OCI-LY7 (cell line): Measurements from ENCODE around the gene CTDNEP1. TPM values are rescaled to one million over a fixed set of nuclear protein-coding genes. Genes with fewer than 3 reads are reported as not detected.

Experiments used
- BruUV-seq: library from RNA; stranded (reverse); fragments of 400-500 nt; replicated peaks from 2 replicates; lab custom pipeline; 2021; lab: Mats Ljungman, UMichigan
- CTCF ChIA-PET: fragments of 300-600 bp; sonication (Branson Sonifier 250); formaldehyde crosslinking; loops from one replicate; lab custom pipeline; 2022; ENCODE audit warnings: antibody characterized with exemption; ENCODE audit not compliant: unreplicated experiment; lab: Charles Lee
- POLR2A ChIA-PET: fragments of 300-600 bp; sonication (Branson Sonifier 250); formaldehyde crosslinking; loops from one replicate; lab custom pipeline; 2022; ENCODE audit warnings: antibody characterized with exemption; lab: Charles Lee
- DNase-seq: peaks from one replicate; pipeline ENCODE4 v3.0.0-alpha.2; 2015; ENCODE audit warnings: low spot score
- H2AFZ ChIP-seq: fragments of 200-600 bp; sonication (generic), shearing (Covaris generic); 2 replicates; pipeline ENCODE4 v1.6.1; 2014; ENCODE audit warnings: mild to moderate bottlenecking, antibody characterized with exemption, low read length, moderate library complexity
- H3K27ac ChIP-seq: fragments of 200-600 bp; sonication (generic); 2 replicates; pipeline ENCODE4 v1.5.1; 2014; ENCODE audit warnings: mixed run types, low read depth, mild to moderate bottlenecking, moderate library complexity, low read length, inconsistent platforms; ENCODE audit not compliant: poor library complexity, severe bottlenecking
- H3K36me3 ChIP-seq: fragments of 200-600 bp; sonication (generic); 2 replicates; pipeline ENCODE4 v1.6.1; 2014; ENCODE audit warnings: mild to moderate bottlenecking, antibody characterized with exemption, low read length, moderate library complexity, mixed read lengths; ENCODE audit not compliant: insufficient read depth
- H3K4me1 ChIP-seq: fragments of 200-600 bp; sonication (generic); 2 replicates; pipeline ENCODE4 v1.5.1; 2014; ENCODE audit warnings: mild to moderate bottlenecking, low read length; ENCODE audit not compliant: insufficient read depth, poor library complexity, severe bottlenecking
- H3K4me2 ChIP-seq: fragments of 200-600 bp; sonication (generic); 2 replicates; pipeline ENCODE4 v1.6.1; 2014; ENCODE audit warnings: mild to moderate bottlenecking, low read length
- H3K4me3 ChIP-seq: fragments of 200-600 bp; sonication (generic); 2 replicates; pipeline ENCODE4 v1.5.1; 2014; ENCODE audit warnings: mild to moderate bottlenecking, low read depth, low read length; ENCODE audit not compliant: poor library complexity, severe bottlenecking
- H3K79me2 ChIP-seq: fragments of 200-600 bp; sonication (generic); 2 replicates; pipeline ENCODE4 v1.6.1; 2016; ENCODE audit warnings: low read depth, mild to moderate bottlenecking, low read length, moderate library complexity, mixed read lengths; ENCODE audit not compliant: insufficient read depth
- H3K9me2 ChIP-seq: fragments of 200-600 bp; sonication (generic); 2 replicates; pipeline ENCODE4 v1.6.1; 2016; ENCODE audit warnings: mild to moderate bottlenecking, low read length, mixed read lengths; ENCODE audit not compliant: insufficient read depth
- H3K9me3 ChIP-seq: fragments of 200-600 bp; sonication (generic); 2 replicates; pipeline ENCODE4 v1.6.1; 2014; ENCODE audit warnings: mild to moderate bottlenecking, mixed run types, low read length, mixed read lengths
- H4K20me1 ChIP-seq: fragments of 200-600 bp; sonication (generic); 2 replicates; pipeline ENCODE4 v1.6.1; 2014; ENCODE audit warnings: mild to moderate bottlenecking, antibody characterized with exemption, low read length, moderate library complexity, mixed read lengths; ENCODE audit not compliant: insufficient read depth
- EZH2phosphoT487 ChIP-seq: fragments of 200-600 bp; sonication (generic); IDR thresholded peaks from 2 replicates; pipeline ENCODE4 v1.6.1; 2018; ENCODE audit warnings: low read depth, borderline replicate concordance, mild to moderate bottlenecking, mixed run types, antibody characterized with exemption, low read length, moderate library complexity, mixed read lengths
- intact Hi-C: fragments of 100-400 bp; cut with micrococcal nuclease; formaldehyde crosslinking; loops from one replicate; pipeline ENCODE4 v1.10.0; 2022; ENCODE audit not compliant: unreplicated experiment
- total RNA-seq, 2 experiments: library from RNA; depleted of rRNA in 1 of 2; stranded (reverse); fragments of >200 nt in 1 of 2; shearing (Covaris generic) in 1 of 2; gene quantifications; 2 replicates each; pipeline ENCODE4 v1.2.3, GENCODE V29; 2014 to 2022
- TF ChIP-seq, protein P1 (sequence below): fragments of 200-600 bp; sonication (generic); conservative IDR thresholded peaks from 2 replicates; pipeline ENCODE4 v1.5.1; 2014; ENCODE audit warnings: mild to moderate bottlenecking, antibody characterized with exemption, low read length, moderate library complexity, mixed read lengths

The CTDNEP1 gene
- total RNA-seq, 2 experiments from 2014 or later: 52.1 to 173 TPM

GRCh38 chr17:7292194-7292593, 40.7 kb upstream of the CTDNEP1 start:
- no peaks in the 10 kb centered on the region for H4K20me1 ChIP-seq
- H2AFZ ChIP-seq: no peak overlapping the region
- no peak overlapping the region for H3K4me3 ChIP-seq
- no peaks in the 10 kb centered on the region for H3K9me3 ChIP-seq
- TF ChIP-seq, protein P1, sequence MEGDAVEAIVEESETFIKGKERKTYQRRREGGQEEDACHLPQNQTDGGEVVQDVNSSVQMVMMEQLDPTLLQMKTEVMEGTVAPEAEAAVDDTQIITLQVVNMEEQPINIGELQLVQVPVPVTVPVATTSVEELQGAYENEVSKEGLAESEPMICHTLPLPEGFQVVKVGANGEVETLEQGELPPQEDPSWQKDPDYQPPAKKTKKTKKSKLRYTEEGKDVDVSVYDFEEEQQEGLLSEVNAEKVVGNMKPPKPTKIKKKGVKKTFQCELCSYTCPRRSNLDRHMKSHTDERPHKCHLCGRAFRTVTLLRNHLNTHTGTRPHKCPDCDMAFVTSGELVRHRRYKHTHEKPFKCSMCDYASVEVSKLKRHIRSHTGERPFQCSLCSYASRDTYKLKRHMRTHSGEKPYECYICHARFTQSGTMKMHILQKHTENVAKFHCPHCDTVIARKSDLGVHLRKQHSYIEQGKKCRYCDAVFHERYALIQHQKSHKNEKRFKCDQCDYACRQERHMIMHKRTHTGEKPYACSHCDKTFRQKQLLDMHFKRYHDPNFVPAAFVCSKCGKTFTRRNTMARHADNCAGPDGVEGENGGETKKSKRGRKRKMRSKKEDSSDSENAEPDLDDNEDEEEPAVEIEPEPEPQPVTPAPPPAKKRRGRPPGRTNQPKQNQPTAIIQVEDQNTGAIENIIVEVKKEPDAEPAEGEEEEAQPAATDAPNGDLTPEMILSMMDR: no peak
- TF ChIP-seq EZH2phosphoT487: no peak
- ChIA-PET CTCF (interaction anchor here (0.5 to 0.8 kb wide), 2 partner anchors 13 to 42 kb away, joined by 3 read pairs; no protein-coding TSS in a partner anchor), POLR2A (interaction anchor here (1.8 kb wide), 1 partner anchor 11 kb away, joined by 5 read pairs; the partner anchor contains the start of gene SLC2A4)
- H3K4me1 ChIP-seq: peaks cover 35% of the 10 kb centered on the region
- no peaks in the 10 kb centered on the region for H3K9me2 ChIP-seq
- H3K36me3 ChIP-seq: no peaks in the 10 kb centered on the region
- intact Hi-C loops: no loop called here
- DNase-seq: no peak
- H3K79me2 ChIP-seq: no peaks in the 10 kb centered on the region
- BruUV-seq: no TSS peak
- no peak overlapping the region for H3K4me2 ChIP-seq
- no peak overlapping the region for H3K27ac ChIP-seq

DNA sequence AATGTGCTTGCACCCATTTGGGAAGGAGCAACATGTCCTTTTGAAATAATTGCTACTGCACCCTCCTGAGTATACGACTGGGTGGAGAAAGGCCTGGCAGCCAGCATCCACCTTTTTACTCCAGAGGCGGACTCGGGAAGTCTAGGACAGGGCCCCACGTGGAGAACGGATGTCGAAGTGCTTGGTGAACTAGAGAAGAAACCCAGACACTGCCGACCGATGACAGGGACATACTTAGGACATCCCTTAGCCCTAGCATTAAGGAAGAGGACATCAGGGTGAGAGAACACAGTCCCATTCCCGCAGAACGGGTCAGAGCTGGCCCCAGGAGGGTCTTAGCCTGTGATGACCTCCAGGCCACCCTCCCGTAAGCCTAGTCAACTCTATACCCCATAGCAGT, 39.2 kb upstream of the CTDNEP1 start:
- intact Hi-C loops: no loop called here
- peaks cover 34% of the 10 kb centered on the region for H3K4me1 ChIP-seq
- TF ChIP-seq, protein P1: no peak
- TF ChIP-seq EZH2phosphoT487: no peak
- ChIA-PET CTCF (no interaction called here), POLR2A (interaction anchor here (1.0 kb wide), 1 partner anchor 270 kb away, joined by 3 read pairs; no protein-coding TSS in a partner anchor)
- no peak overlapping the region for H2AFZ ChIP-seq
- no peak overlapping the region for H3K4me3 ChIP-seq
- no peaks in the 10 kb centered on the region for H4K20me1 ChIP-seq
- no peak overlapping the region for H3K27ac ChIP-seq
- no peak for DNase-seq
- no peaks in the 10 kb centered on the region for H3K36me3 ChIP-seq
- H3K4me2 ChIP-seq: no peak overlapping the region
- no peaks in the 10 kb centered on the region for H3K79me2 ChIP-seq
- no peaks in the 10 kb centered on the region for H3K9me3 ChIP-seq
- no peaks in the 10 kb centered on the region for H3K9me2 ChIP-seq
- BruUV-seq: no TSS peak

DNA sequence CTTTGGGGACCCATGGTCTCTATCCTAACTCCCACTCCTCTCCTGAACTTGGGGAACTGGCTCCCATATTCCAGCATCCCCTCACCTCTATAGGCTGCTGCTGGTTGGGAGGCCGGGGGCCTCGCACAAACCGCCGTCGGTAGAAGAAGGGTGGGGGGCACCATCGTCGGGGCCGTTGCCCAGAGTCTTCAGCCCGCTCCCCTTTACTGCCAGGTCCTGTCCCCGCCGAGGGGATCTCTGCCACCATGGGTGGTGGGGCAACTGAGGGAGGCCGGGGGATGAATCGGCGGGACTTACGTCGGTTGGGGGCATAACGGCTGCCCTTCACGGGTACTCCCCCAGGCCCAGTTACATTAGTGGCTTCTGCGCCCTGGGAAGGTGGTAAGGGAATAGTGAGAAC, 38.6 kb upstream of the CTDNEP1 start:
- no peak overlapping the region for H3K4me3 ChIP-seq
- peaks cover 28% of the 10 kb centered on the region for H3K4me1 ChIP-seq
- POLR2A ChIA-PET: no interaction called here
- intact Hi-C loops: no loop called here
- no peak overlapping the region for H2AFZ ChIP-seq
- no peaks in the 10 kb centered on the region for H3K79me2 ChIP-seq
- H3K9me2 ChIP-seq: no peaks in the 10 kb centered on the region
- H3K4me2 ChIP-seq: no peak overlapping the region
- DNase-seq: no peak
- H4K20me1 ChIP-seq: no peaks in the 10 kb centered on the region
- H3K36me3 ChIP-seq: no peaks in the 10 kb centered on the region
- no peak overlapping the region for H3K27ac ChIP-seq
- CTCF ChIA-PET: no interaction called here
- no peaks in the 10 kb centered on the region for H3K9me3 ChIP-seq
- BruUV-seq: no TSS peak
- TF ChIP-seq, protein P1: no peak
- TF ChIP-seq EZH2phosphoT487: no peak
